ENCODE data around the gene GFRA3.
"Not testable (repeated sequence)": the region's sequence is repeated elsewhere in the genome, so short reads cannot be mapped to it uniquely, and the experiment has no call there.

The GFRA3 gene

GRCh38 chr5:138274189-138274853 is at the start of gene GFRA3:
TSS of gene GFRA3 (minus strand) at chr5:138274621. CDS start at chr5:138274424, 197 bp downstream.
- DNase-seq: peak; percentile 58

- not testable (repeated sequence) for DNase-seq
These were observed 43.8 kb upstream of the GFRA3 start for GRCh38 chr5:138318211-138318610.

- no peak for DNase-seq
These were observed 41.9 kb upstream of the GFRA3 start for GRCh38 chr5:138316355-138316754.

- no peak for DNase-seq
These were observed 41.4 kb upstream of the GFRA3 start for GRCh38 chr5:138315751-138316278.

GRCh38 chr5:138305797-138306196 is 31.4 kb upstream of the GFRA3 start:
- no peak for DNase-seq

GRCh38 chr5:138303372-138303771 is 29.0 kb upstream of the GFRA3 start:
- DNase-seq: no peak

- DNase-seq: no peak
These were observed 14.9 kb upstream of the GFRA3 start for GRCh38 chr5:138289296-138289695.

- no peak for DNase-seq
These were observed 12.8 kb upstream of the GFRA3 start for GRCh38 chr5:138287246-138287645.

- DNase-seq: no peak
These were observed 8.7 kb upstream of the GFRA3 start for GRCh38 chr5:138282920-138283742.

- no peak for DNase-seq
These were observed 6.5 kb upstream of the GFRA3 start for GRCh38 chr5:138280915-138281314.

- no peak for DNase-seq
These were observed 2.1 kb upstream of the GFRA3 start for GRCh38 chr5:138276402-138277054.

GRCh38 chr5:138275895-138276294 is 1.5 kb upstream of the GFRA3 start:
- no peak for DNase-seq

GRCh38 chr5:138275379-138275782 is 960 bp upstream of the GFRA3 start:
- no peak for DNase-seq

- no peak for DNase-seq
These were observed 610 bp downstream of the GFRA3 start for GRCh38 chr5:138273834-138274188.

GRCh38 chr5:138272681-138273080 is 1.7 kb downstream of the GFRA3 start:
- DNase-seq: no peak

- DNase-seq: no peak
These were observed 3.1 kb downstream of the GFRA3 start for GRCh38 chr5:138271281-138271680.

- no peak for DNase-seq
These were observed 10.2 kb downstream of the GFRA3 start for GRCh38 chr5:138264183-138264582.

GRCh38 chr5:138263581-138263980 is 10.8 kb downstream of the GFRA3 start:
- DNase-seq: no peak

- no peak for DNase-seq
These were observed 15.6 kb downstream of the GFRA3 start for GRCh38 chr5:138258704-138259292.

GRCh38 chr5:138257583-138257982 is 16.8 kb downstream of the GFRA3 start:
- no peak for DNase-seq

GRCh38 chr5:138252944-138253343 is 21.5 kb downstream of the GFRA3 start:
- DNase-seq: no peak

- DNase-seq: not testable (repeated sequence)
These were observed 26.6 kb downstream of the GFRA3 start for GRCh38 chr5:138247800-138248199.

- no peak for DNase-seq
These were observed 27.6 kb downstream of the GFRA3 start for GRCh38 chr5:138246822-138247221.

All from activated CD8-positive, alpha-beta memory T cell treated with anti-CD3 and anti-CD28 coated beads, Interleukin-2, amount 50 U/mL, for 48 hours (primary cell).